CD4-positive, alpha-beta T cell (primary cell): ENCODE measurements around the gene MB21D2. TPM values are rescaled to one million over a fixed set of nuclear protein-coding genes. Genes with fewer than 3 reads are reported as not detected.

ENCODE experiments used
- ATAC-seq: fragments of 200-7000 bp; cut with Tn5 transposase; one replicate; pipeline ENCODE4 v1.10.0; 2022; ENCODE audit warnings: mild to moderate bottlenecking; ENCODE audit not compliant: poor library complexity
- CTCF ChIA-PET: fragments of 350-600 bp; sonication (Branson Sonifier 250); formaldehyde crosslinking; loops from one replicate; lab custom pipeline; 2021; ENCODE audit warnings: antibody characterized with exemption, inconsistent platforms; lab: Charles Lee
- POLR2A ChIA-PET: fragments of 350-600 bp; sonication (Branson Sonifier 250); formaldehyde crosslinking; loops from one replicate; lab custom pipeline; 2021; ENCODE audit warnings: antibody characterized with exemption, inconsistent platforms; lab: Charles Lee
- DNase-seq, 14 experiments: peaks; one replicate each; pipeline ENCODE4 v3.0.0-alpha.2; 2013 to 2020; ENCODE audit warnings: mixed read lengths in 2 of 14
- H3K27ac ChIP-seq, 2 donors: one replicate each; pipeline versions ENCODE4 v1.5.1 to v1.7.0; 2013; ENCODE audit warnings: low read length in 2 of 2, low read depth in 1 of 2, mild to moderate bottlenecking in 1 of 2
- H3K27me3 ChIP-seq, 2 experiments: 1 replicate in 1 of 2; 2 replicates in 1 of 2; pipeline versions ENCODE4 v1.6.1 to v1.7.0; 2013; ENCODE audit warnings: low read length in 2 of 2, control low read depth in 1 of 2, mild to moderate bottlenecking in 1 of 2, moderate library complexity in 1 of 2; ENCODE audit not compliant: insufficient read depth in 2 of 2, control insufficient read depth in 1 of 2
- H3K36me3 ChIP-seq: one replicate; pipeline ENCODE4 v1.6.1; 2013; ENCODE audit warnings: low read length, control low read depth; ENCODE audit not compliant: insufficient read depth
- H3K4me1 ChIP-seq: one replicate; pipeline ENCODE4 v1.6.1; 2013; ENCODE audit warnings: low read length, control low read depth; ENCODE audit not compliant: insufficient read depth
- H3K4me3 ChIP-seq: one replicate; pipeline ENCODE4 v1.5.1; 2013; ENCODE audit warnings: mild to moderate bottlenecking, low read length, moderate library complexity
- H3K9me3 ChIP-seq, 2 experiments: 1 replicate in 1 of 2; 2 replicates in 1 of 2; pipeline versions ENCODE4 v1.6.1 to v1.7.0; 2013; ENCODE audit warnings: low read length in 2 of 2, mild to moderate bottlenecking in 2 of 2, control low read depth in 1 of 2, moderate library complexity in 1 of 2; ENCODE audit not compliant: control insufficient read depth in 1 of 2, insufficient read depth in 1 of 2
- H3K27ac Mint-ChIP-seq: one replicate; pipeline ENCODE4 v1.8.0; 2020; ENCODE audit warnings: mixed read lengths
- H3K27me3 Mint-ChIP-seq: one replicate; pipeline ENCODE4 v1.8.0; 2021; ENCODE audit warnings: mixed read lengths
- H3K36me3 Mint-ChIP-seq: one replicate; pipeline ENCODE4 v1.8.0; 2021; ENCODE audit warnings: low read depth, mixed read lengths
- H3K4me1 Mint-ChIP-seq: one replicate; pipeline ENCODE4 v1.8.0; 2021; ENCODE audit warnings: low read depth, mixed read lengths
- H3K4me3 Mint-ChIP-seq: one replicate; pipeline ENCODE4 v1.8.0; 2020; ENCODE audit warnings: mild to moderate bottlenecking, mixed read lengths
- H3K9me3 Mint-ChIP-seq: one replicate; pipeline ENCODE4 v1.8.0; 2020; ENCODE audit warnings: mixed read lengths
- CTCF ChIP-seq: fragments of 200-600 bp; IDR thresholded peaks from one replicate; pipeline ENCODE4 v1.8.0; 2022; ENCODE audit warnings: antibody characterized with exemption, mild to moderate bottlenecking
- intact Hi-C, 2 experiments: fragments of 100-400 bp; cut with DNase I in 1 of 2; cut with micrococcal nuclease in 1 of 2; formaldehyde crosslinking; loops; one replicate each; pipeline versions ENCODE4 v1.15.1 to v1.9.0; 2023 to 2025; cut with DNase I, micrococcal nuclease
- total RNA-seq, 174 experiments: library from RNA in 2 of 174; stranded (reverse) in 2 of 174; gene quantifications; one replicate each; pipeline ENCODE4 v1.2.3 and lab custom pipeline; 2021 to 2026

MB21D2 gene
- total RNA-seq, 2 experiments from 2014 or later, result 0.77 to 0.78 TPM

- H3K27ac Mint-ChIP-seq, result peak overlapping the region; percentile 70
- ChIA-PET POLR2A (interaction anchor here (2.5 kb wide), 1 partner anchor 24 kb away, joined by 8 read pairs; the partner anchor contains the start of gene MB21D2), CTCF (interaction anchor here (1.3 kb wide), 1 partner anchor 22 kb away, joined by 5 read pairs; no protein-coding TSS in a partner anchor)
- H3K4me3 ChIP-seq, result peak overlapping the region; percentile 28
- peak overlapping the region; percentile 52 to 83 for H3K27ac ChIP-seq
- no peaks in the 10 kb centered on the region for H3K27me3 ChIP-seq
- H3K9me3 Mint-ChIP-seq, result no peaks in the 10 kb centered on the region
- H3K36me3 Mint-ChIP-seq, result no peaks in the 10 kb centered on the region
- intact Hi-C loops, result no loop called here
- H3K4me3 Mint-ChIP-seq, result peak overlapping the region; percentile 62
- DNase-seq, result peak; percentile 19 to 92 (median 42)
- H3K4me1 ChIP-seq, result peaks cover 68% of the 10 kb centered on the region
- H3K9me3 ChIP-seq, result no peaks in the 10 kb centered on the region
- no peak for TF ChIP-seq CTCF
- H3K36me3 ChIP-seq, result no peaks in the 10 kb centered on the region
- ATAC-seq, result peak; percentile 78
- no peaks in the 10 kb centered on the region for H3K27me3 Mint-ChIP-seq
- peaks cover 35% of the 10 kb centered on the region for H3K4me1 Mint-ChIP-seq
Measured at GRCh38 chr3:192892981-192893700, 24.5 kb downstream of the MB21D2 start.

- Histone ChIP-seq H3K4me1 (peaks cover 55% of the 10 kb centered on the region), H3K4me3 (no peak overlapping the region), H3K9me3 (no peaks in the 10 kb centered on the region), H3K36me3 (no peaks in the 10 kb centered on the region), H3K27ac (peak overlapping the region in 1 of 2 donors; percentile 11), H3K27me3 (peaks cover 0 to 3% of the 10 kb centered on the region in 2 experiments)
- ChIA-PET CTCF (interaction anchor here (1.2 kb wide), 1 partner anchor 8 kb away, joined by 3 read pairs; no protein-coding TSS in a partner anchor), POLR2A (interaction anchor here (1.2 to 2.5 kb wide), 2 partner anchors 23 to 27 kb away, joined by 4 to 8 read pairs; partner anchors contain the start of gene MB21D2)
- no peak for ATAC-seq
- intact Hi-C loops, result no loop called here
- Mint-ChIP-seq H3K9me3 (no peaks in the 10 kb centered on the region), H3K36me3 (no peaks in the 10 kb centered on the region), H3K27me3 (peaks cover under 1% of the 10 kb centered on the region), H3K4me3 (no peak overlapping the region), H3K4me1 (peaks cover 21% of the 10 kb centered on the region), H3K27ac (no peak overlapping the region)
- no peak for TF ChIP-seq CTCF
- peak in 2 of 14 experiments; percentile 23 to 29 for DNase-seq
Measured at GRCh38 chr3:192890347-192891335, 27.0 kb downstream of the MB21D2 start.

- Mint-ChIP-seq H3K9me3 (no peaks in the 10 kb centered on the region), H3K4me1 (peaks cover 16% of the 10 kb centered on the region), H3K36me3 (no peaks in the 10 kb centered on the region), H3K27ac (no peak overlapping the region), H3K4me3 (no peak overlapping the region), H3K27me3 (peaks cover 4% of the 10 kb centered on the region)
- DNase-seq (no peak), ATAC-seq (no peak)
- Histone ChIP-seq H3K27me3 (peaks cover 0 to 3% of the 10 kb centered on the region in 2 experiments), H3K4me1 (peaks cover 45% of the 10 kb centered on the region), H3K4me3 (no peak overlapping the region), H3K9me3 (no peaks in the 10 kb centered on the region), H3K27ac (no peak overlapping the region), H3K36me3 (no peaks in the 10 kb centered on the region)
- intact Hi-C loops, result no loop called here
- POLR2A ChIA-PET, result interaction anchor here (1.2 to 1.5 kb wide), 2 partner anchors 22 to 28 kb away, joined by 4 read pairs; partner anchors contain the start of gene MB21D2
- no peak for TF ChIP-seq CTCF
- CTCF ChIA-PET, result interaction anchor here (0.5 to 1.2 kb wide), 2 partner anchors 9 to 1224 kb away, joined by 3 read pairs; no protein-coding TSS in a partner anchor
Measured at GRCh38 chr3:192889679-192890078, 28.0 kb downstream of the MB21D2 start.
